CD4-positive, alpha-beta T cell (primary cell): ENCODE measurements around the gene TPD52L1. TPM values are rescaled to one million over a fixed set of nuclear protein-coding genes. Genes with fewer than 3 reads are reported as not detected.
A peak's percentile ranks its signal among the peaks of the same experiment; 100 is the strongest.

Experiments used
- ATAC-seq: fragments of 200-7000 bp; cut with Tn5 transposase; one replicate; pipeline ENCODE4 v1.10.0; 2022; ENCODE audit warnings: mild to moderate bottlenecking; ENCODE audit not compliant: poor library complexity
- CTCF ChIA-PET: fragments of 350-600 bp; sonication (Branson Sonifier 250); formaldehyde crosslinking; loops from one replicate; lab custom pipeline; 2021; ENCODE audit warnings: antibody characterized with exemption, inconsistent platforms; lab: Charles Lee
- POLR2A ChIA-PET: fragments of 350-600 bp; sonication (Branson Sonifier 250); formaldehyde crosslinking; loops from one replicate; lab custom pipeline; 2021; ENCODE audit warnings: antibody characterized with exemption, inconsistent platforms; lab: Charles Lee
- DNase-seq, 14 experiments: peaks; one replicate each; pipeline ENCODE4 v3.0.0-alpha.2; 2013 to 2020; ENCODE audit warnings: mixed read lengths in 2 of 14
- H3K27ac ChIP-seq, 2 donors: one replicate each; pipeline versions ENCODE4 v1.5.1 to v1.7.0; 2013; ENCODE audit warnings: low read length in 2 of 2, low read depth in 1 of 2, mild to moderate bottlenecking in 1 of 2
- H3K27me3 ChIP-seq, 2 experiments: 1 replicate in 1 of 2; 2 replicates in 1 of 2; pipeline versions ENCODE4 v1.6.1 to v1.7.0; 2013; ENCODE audit warnings: low read length in 2 of 2, control low read depth in 1 of 2, mild to moderate bottlenecking in 1 of 2, moderate library complexity in 1 of 2; ENCODE audit not compliant: insufficient read depth in 2 of 2, control insufficient read depth in 1 of 2
- H3K36me3 ChIP-seq: one replicate; pipeline ENCODE4 v1.6.1; 2013; ENCODE audit warnings: low read length, control low read depth; ENCODE audit not compliant: insufficient read depth
- H3K4me1 ChIP-seq: one replicate; pipeline ENCODE4 v1.6.1; 2013; ENCODE audit warnings: low read length, control low read depth; ENCODE audit not compliant: insufficient read depth
- H3K4me3 ChIP-seq: one replicate; pipeline ENCODE4 v1.5.1; 2013; ENCODE audit warnings: mild to moderate bottlenecking, low read length, moderate library complexity
- H3K9me3 ChIP-seq, 2 experiments: 1 replicate in 1 of 2; 2 replicates in 1 of 2; pipeline versions ENCODE4 v1.6.1 to v1.7.0; 2013; ENCODE audit warnings: low read length in 2 of 2, mild to moderate bottlenecking in 2 of 2, control low read depth in 1 of 2, moderate library complexity in 1 of 2; ENCODE audit not compliant: control insufficient read depth in 1 of 2, insufficient read depth in 1 of 2
- H3K27ac Mint-ChIP-seq: one replicate; pipeline ENCODE4 v1.8.0; 2020; ENCODE audit warnings: mixed read lengths
- H3K27me3 Mint-ChIP-seq: one replicate; pipeline ENCODE4 v1.8.0; 2021; ENCODE audit warnings: mixed read lengths
- H3K36me3 Mint-ChIP-seq: one replicate; pipeline ENCODE4 v1.8.0; 2021; ENCODE audit warnings: low read depth, mixed read lengths
- H3K4me1 Mint-ChIP-seq: one replicate; pipeline ENCODE4 v1.8.0; 2021; ENCODE audit warnings: low read depth, mixed read lengths
- H3K4me3 Mint-ChIP-seq: one replicate; pipeline ENCODE4 v1.8.0; 2020; ENCODE audit warnings: mild to moderate bottlenecking, mixed read lengths
- H3K9me3 Mint-ChIP-seq: one replicate; pipeline ENCODE4 v1.8.0; 2020; ENCODE audit warnings: mixed read lengths
- CTCF ChIP-seq: fragments of 200-600 bp; IDR thresholded peaks from one replicate; pipeline ENCODE4 v1.8.0; 2022; ENCODE audit warnings: antibody characterized with exemption, mild to moderate bottlenecking
- intact Hi-C, 2 experiments: fragments of 100-400 bp; cut with DNase I in 1 of 2; cut with micrococcal nuclease in 1 of 2; formaldehyde crosslinking; loops; one replicate each; pipeline versions ENCODE4 v1.15.1 to v1.9.0; 2023 to 2025; cut with DNase I, micrococcal nuclease
- total RNA-seq, 174 experiments: library from RNA in 2 of 174; stranded (reverse) in 2 of 174; gene quantifications; one replicate each; pipeline ENCODE4 v1.2.3 and lab custom pipeline; 2021 to 2026

TPD52L1 gene
- total RNA-seq, 2 experiments from 2014 or later, result not detected

- H3K27ac ChIP-seq, result no peak overlapping the region
- no peaks in the 10 kb centered on the region for H3K4me1 Mint-ChIP-seq
- no peaks in the 10 kb centered on the region for H3K9me3 ChIP-seq
- POLR2A ChIA-PET, result no interaction called here
- H3K27me3 ChIP-seq, result no peaks in the 10 kb centered on the region
- no peaks in the 10 kb centered on the region for H3K36me3 Mint-ChIP-seq
- H3K27me3 Mint-ChIP-seq, result peaks cover 10% of the 10 kb centered on the region
- no peak overlapping the region for H3K4me3 ChIP-seq
- no peak overlapping the region for H3K27ac Mint-ChIP-seq
- H3K36me3 ChIP-seq, result no peaks in the 10 kb centered on the region
- H3K4me3 Mint-ChIP-seq, result no peak overlapping the region
- H3K9me3 Mint-ChIP-seq, result no peaks in the 10 kb centered on the region
- intact Hi-C loops, result loop anchor here in 1 of 2 experiments (5.0 kb wide), 1 partner anchor 559 kb away; no protein-coding TSS in a partner anchor
- TF ChIP-seq CTCF, result no peak
- H3K4me1 ChIP-seq, result peaks cover 5% of the 10 kb centered on the region
- CTCF ChIA-PET, result no interaction called here
- ATAC-seq, result no peak
- no peak for DNase-seq
Observed at GRCh38 chr6:125193208-125193607, 39.6 kb downstream of the TPD52L1 start.

GRCh38 chr6:125194941-125195340, 41.4 kb downstream of the TPD52L1 start:
- Histone ChIP-seq H3K27me3 (no peaks in the 10 kb centered on the region), H3K4me3 (no peak overlapping the region), H3K9me3 (no peaks in the 10 kb centered on the region), H3K36me3 (no peaks in the 10 kb centered on the region), H3K27ac (no peak overlapping the region), H3K4me1 (peaks cover 5% of the 10 kb centered on the region)
- ChIA-PET CTCF (no interaction called here), POLR2A (no interaction called here)
- intact Hi-C loops, result loop anchor here in 1 of 2 experiments (5.0 kb wide), 1 partner anchor 557 kb away; no protein-coding TSS in a partner anchor
- no peak overlapping the region for H3K27ac Mint-ChIP-seq
- ATAC-seq, result no peak
- H3K4me3 Mint-ChIP-seq, result no peak overlapping the region
- no peak for TF ChIP-seq CTCF
- no peaks in the 10 kb centered on the region for H3K4me1 Mint-ChIP-seq
- H3K36me3 Mint-ChIP-seq, result no peaks in the 10 kb centered on the region
- H3K27me3 Mint-ChIP-seq, result peaks cover 5% of the 10 kb centered on the region
- DNase-seq, result peak in 1 of 14 experiments; percentile 5
- no peaks in the 10 kb centered on the region for H3K9me3 Mint-ChIP-seq

GRCh38 chr6:125195526-125195925, 42.0 kb downstream of the TPD52L1 start:
- Mint-ChIP-seq H3K36me3 (no peaks in the 10 kb centered on the region), H3K4me1 (no peaks in the 10 kb centered on the region), H3K4me3 (no peak overlapping the region), H3K27me3 (peaks cover 4% of the 10 kb centered on the region), H3K9me3 (no peaks in the 10 kb centered on the region), H3K27ac (no peak overlapping the region)
- DNase-seq, result no peak
- CTCF ChIA-PET, result no interaction called here
- POLR2A ChIA-PET, result no interaction called here
- intact Hi-C loops, result no loop called here
- Histone ChIP-seq H3K27me3 (no peaks in the 10 kb centered on the region), H3K27ac (no peak overlapping the region), H3K36me3 (no peaks in the 10 kb centered on the region), H3K9me3 (no peaks in the 10 kb centered on the region), H3K4me1 (peaks cover 5% of the 10 kb centered on the region), H3K4me3 (no peak overlapping the region)
- TF ChIP-seq CTCF, result no peak
- no peak for ATAC-seq
